ENCODE measurements around the gene BATF3.

Gene BATF3

DNA sequence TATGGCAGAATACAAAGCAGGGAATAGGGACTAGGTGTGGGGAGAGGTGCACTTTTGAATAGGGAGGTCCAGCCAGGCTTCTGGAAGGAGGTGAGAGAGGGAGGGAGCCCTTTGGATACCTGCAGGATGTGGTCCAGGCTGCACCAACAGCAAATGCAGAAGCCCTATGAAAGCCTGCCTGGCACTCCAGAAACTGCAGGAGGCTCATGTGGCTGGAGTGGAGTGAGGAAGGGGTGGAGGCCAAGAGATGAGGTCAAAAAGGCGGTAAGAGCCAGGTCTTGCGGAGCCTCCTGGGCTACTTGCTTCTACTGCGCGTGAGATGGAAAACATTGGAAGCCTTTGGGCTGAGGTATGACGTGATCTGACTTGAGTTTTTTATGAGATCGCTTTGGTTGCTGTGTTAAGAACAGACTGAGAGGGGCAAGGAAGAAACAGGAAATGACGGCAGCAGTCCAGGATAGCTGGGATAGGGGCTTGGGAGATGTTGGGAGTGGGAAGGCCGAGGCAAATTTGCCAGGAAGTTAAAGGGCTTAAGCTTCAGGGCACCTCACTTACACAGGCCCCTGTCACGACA is 4.4 kb upstream of the BATF3 start:
- DNase-seq = no peak

- no peak for DNase-seq
Observed at GRCh38 chr1:212702672-212703071, 3.0 kb upstream of the BATF3 start.

GRCh38 chr1:212701910-212702309 is 2.3 kb upstream of the BATF3 start:
- DNase-seq = no peak

DNA sequence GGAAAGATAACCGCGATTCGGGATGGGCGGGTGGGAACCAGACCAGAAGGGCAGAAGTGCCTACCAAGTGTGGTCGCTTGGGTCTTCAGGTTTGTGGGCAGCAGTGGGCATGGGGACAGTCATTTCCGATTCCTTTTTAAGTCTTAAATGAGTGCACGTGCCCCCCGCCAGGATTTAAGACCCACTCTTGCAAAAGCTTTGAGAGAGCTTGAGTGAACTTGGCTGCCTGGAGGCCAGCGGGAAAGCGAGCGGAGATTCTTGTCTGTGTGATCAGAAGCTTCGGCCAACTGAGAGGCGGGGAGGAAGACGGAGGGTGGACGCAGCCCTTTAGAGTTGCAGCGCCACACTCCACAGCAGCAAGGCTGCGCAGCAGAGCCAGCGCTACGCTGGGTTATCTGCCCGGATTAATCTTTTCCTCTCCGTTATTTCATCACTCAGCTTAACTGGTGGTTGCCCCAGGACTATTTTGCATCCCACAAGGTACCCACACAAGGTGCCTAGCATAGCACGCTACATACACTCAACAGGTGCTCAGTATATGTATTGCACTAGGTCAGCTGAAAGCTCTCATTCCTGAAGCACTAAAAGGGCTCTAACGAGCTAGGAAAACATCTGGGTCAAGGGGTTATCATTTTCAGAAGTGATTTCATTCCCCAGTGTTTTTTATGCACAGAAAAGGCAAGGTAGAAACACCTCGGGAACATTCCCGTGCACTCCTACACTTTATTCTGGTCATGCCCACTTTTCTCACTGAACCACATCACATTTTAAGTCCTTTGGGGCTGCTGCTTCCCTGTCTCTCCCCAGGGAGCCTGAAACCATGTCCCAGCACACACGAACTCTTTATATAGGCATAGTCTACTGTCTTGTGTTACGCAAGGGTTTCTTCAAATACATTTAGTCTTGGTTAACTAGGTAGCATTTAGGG is 1.5 kb upstream of the BATF3 start:
- DNase-seq = peak; percentile 28

GRCh38 chr1:212700223-212700891 is 717 bp upstream of the BATF3 start:
- no peak for DNase-seq

GRCh38 chr1:212699104-212699624 is 476 bp downstream of the BATF3 start:
- DNase-seq = peak; percentile 25

DNA sequence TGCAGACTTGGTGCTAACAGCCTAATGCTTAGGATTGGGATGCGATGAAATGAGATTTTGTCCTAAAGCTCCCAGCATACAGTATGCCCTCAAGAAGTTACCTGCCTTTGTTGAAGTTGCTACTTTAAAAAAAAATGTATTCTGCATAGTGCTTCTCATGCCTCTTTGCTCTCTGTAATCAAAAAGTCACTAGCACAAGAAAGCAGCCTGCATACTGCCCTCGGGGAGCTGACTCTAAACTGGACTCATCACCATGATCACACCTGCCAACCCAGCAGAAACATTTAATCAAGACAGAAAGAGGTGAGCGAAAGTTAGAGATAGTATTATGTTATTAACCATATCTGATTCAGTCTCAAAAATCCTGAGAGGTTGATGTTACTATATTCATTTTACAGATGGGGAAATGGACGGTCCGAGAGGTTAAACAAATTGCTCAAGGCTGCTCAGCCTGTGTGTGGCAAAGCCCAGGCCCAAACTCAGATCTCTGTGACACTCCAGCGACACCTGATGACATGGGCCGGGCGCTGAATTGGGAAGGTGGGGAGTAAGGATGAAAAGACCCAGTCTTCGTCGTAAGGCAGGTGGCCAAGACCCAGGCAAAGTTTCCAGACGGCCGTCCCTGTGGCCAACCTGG is 1.1 kb downstream of the BATF3 start:
- no peak for DNase-seq

GRCh38 chr1:212696721-212697331 is 2.8 kb downstream of the BATF3 start:
- no peak for DNase-seq

GRCh38 chr1:212692774-212693644 is 6.6 kb downstream of the BATF3 start:
- no peak for DNase-seq

DNA sequence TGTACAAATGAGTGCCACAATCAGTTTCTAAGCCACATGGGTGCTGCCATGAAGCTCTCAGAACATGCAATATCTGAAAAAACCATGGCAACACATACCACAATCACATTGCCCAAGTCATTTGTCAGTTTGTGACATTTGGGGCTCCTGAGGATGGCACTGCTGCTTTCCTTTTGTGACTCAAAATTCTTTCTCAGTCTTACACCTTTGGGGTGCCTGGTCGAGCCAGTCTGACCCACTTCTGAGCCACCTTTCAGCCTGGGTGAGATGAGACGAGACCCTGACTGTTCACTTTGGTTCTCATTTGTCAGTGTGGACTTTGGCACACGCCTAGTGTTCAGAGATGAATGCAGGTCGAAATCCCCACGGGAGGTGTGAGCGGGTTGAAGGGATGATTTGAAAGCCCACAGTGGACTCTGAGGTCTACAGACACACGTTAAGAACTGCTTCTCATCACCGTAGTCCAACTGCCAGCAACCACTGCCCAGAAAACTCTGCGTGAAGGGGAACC is 8.0 kb downstream of the BATF3 start:
- no peak for DNase-seq

DNA sequence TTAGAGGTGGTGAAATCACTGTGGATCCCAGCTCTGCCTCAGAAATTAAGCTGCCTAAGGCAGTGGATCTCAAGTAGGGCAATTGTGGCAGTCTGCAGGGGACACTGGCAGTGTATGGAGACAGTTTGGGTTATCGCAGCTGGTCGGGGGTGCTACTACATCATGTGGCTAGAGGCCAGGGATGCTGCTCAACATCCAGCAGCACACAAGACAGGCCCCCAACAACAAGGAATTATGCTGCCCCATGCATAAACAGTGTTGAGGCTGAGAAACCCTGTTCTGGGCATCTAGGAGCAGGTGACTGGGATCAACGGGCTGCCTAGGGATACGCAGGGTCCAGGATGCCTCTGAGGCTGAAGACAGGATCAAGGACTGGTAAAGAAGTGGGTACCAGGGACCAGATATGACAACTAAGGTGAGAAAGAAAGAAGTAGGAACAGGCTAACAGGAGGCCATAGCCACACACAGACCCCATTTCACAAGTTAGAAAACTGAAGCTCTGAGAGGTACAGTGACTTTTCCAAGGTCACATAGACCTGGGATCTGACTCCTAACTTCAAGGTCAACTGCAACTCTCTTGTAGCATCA is 8.7 kb downstream of the BATF3 start:
- no peak for DNase-seq

DNA sequence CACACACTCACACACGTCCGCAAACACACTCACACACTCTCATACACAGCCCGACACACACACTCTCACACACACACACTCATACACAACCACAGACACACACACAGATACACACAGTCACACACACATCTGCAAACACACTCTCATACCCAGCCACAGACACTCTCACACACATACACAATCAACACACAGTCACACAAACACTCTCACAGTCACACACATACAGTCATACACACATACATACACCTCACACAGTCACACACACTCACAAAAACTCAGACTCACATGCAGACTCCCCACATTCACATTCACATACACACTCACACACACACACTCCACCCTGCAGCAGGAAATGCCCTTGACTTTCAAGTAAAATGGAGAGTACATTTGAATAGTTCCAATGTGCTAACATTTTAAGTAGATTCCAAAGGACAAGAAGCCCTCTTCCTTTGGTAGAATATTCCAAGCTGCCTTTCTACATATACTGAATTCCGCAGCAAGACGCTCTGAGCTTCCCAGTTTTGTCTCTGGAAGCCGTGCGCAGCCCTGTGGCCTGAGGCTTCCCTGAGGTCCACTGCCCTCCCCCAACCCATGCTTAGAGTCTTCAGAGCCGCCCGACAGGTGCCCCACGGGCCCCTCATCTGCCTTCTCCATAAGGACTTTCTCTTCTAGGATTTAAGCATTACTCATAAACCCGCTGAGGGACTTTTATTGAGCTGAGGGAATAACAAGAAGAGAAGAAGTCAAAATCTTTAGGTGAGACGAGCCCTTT is 9.7 kb downstream of the BATF3 start:
- DNase-seq = no peak

DNA sequence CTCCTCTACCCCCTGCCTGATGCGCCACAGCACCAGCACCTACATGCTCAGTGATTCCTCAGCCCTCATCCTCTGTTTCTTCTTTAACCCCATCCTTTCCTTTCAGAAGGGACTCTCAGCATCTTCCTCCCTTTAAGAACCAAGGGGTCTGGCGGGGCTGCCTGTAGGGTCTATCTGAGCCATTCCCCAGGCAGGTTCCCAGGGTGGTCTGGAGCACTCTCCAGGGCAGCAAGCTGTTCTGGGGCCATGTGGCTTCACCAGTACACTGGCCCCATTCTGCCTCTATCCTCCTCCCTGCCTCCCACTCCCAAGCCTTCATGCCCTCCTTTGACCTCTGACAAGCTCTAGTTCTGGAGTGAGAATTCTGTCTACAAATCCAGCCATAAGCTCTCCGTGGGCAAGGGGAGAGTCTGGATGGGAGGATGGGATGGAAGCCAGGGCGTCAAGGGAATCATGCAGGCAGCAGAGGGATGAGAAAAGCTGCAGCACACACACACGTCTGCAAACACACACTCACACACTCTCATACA is 10.4 kb downstream of the BATF3 start:
- no peak for DNase-seq

DNA sequence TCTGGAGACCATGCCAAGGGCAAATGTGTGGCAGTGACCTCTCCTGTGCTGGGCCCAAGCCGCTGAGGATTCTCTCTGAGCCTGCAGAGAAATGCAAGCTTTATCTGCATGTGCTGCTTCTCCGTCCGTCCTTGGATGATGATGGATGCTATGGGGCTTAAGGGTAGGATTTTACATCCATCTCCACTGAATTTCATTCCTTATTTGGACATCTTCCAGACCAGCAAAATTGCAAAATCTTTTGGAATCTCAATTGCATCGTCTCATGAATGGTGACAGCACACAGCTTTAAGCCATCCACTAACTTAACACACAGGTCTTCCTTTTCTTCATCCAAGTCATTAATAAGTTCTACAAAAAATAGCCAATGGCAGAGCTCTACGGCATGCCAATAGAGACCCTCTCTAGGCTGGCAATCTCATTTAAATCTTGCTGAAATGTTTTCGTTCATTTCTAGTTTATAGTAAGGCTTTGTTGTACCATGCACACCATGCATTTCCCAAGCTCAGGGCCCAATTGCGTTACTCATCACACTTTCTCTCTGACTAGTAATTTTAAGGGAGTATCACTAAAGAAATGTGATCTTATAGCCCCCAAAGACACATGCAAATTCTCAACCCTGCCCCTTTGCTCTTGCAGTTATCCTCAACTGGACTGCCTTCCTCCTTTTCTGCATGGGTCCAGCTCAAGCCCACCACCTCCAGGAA is 11.1 kb downstream of the BATF3 start:
- DNase-seq = peak; percentile 84

DNA sequence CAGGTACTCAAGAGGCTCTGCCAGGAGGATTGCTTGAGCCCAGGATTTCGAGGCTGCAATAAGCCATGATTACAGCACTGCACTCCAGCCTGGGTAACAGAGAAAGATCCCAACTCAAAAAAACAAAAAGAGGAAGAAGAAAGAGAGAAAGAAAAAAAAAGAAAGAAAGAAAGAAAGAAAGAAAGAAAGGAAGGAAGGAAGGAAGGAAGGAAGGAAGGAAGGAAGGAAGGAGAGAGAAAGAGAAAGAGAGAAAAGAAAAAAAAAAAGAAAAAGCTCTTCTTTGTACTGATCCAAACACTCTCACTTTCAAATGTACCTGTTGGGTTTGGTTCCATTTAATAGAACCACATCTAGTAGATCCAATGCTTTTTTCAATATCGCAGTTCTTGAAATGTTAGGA is 11.8 kb downstream of the BATF3 start:
- no peak for DNase-seq

DNA sequence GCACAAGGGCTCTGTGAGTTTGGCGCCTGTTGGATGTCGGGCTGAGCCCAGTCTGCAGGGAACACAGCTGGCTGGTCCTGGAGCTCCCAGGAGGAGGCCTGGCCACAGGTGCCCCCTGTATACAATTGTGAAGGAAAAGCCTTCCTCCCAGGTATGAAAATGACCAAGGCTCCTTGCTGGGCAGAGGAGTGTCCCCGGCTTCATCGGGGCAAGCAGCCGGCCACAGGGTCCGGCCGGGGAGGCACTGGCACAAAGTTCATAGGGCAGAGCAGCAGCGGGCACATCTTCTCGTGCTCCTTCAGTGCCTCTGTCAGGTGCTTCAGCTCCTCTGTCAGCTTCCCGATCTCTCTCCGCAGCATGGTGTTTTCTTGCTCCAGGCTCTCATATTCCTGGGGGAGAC is 13.0 kb downstream of the BATF3 start:
- no peak for DNase-seq

DNA sequence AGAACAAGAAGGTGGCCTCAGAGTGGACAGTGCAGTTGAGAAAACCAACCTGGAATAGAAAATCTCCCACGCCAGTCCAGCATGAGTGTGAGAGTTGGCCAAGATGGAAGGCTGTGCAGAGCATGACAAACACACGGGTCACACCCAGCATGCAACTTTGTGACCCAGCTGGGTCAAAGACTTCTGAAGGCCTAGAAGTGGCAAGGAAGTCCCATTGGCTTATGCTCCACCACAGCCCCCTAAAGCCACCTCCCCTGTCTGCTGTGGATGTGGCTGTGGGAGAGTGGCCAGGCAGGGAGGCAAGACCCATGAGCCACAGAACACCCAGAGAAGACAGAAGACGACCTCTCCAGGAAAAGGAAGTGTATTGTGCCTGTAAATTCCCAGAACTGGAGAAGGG is 13.6 kb downstream of the BATF3 start:
- no peak for DNase-seq

DNA sequence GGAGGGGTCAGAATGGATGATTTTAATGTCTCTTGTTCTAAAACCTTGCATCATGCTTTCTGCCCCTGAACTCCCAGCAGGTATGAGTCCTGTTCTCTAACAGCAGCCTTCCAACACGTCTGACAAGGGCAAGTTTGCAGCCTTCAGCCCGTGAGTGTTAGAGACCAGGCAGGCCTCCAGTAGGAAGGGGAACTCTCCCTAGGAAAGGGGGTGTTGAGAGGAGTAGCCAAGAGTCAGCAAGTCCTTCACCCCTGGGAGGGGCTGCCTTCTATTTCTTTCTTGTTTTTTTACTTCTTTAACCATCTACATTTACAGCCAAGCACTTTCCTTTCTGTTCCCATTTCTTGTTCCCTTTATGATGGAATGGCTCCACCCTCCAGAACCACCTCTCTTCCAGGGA is 14.2 kb downstream of the BATF3 start:
- no peak for DNase-seq

GRCh38 chr1:212684521-212685090 is 15.0 kb downstream of the BATF3 start:
- DNase-seq = no peak

All from fibroblast of skin of abdomen (primary cell).